ENCODE results near the gene BICD2.

The BICD2 gene

GRCh38 chr9:92727716-92728700 is 36.6 kb downstream of the BICD2 start:
- TF ChIP-seq RAD21 (IDR thresholded peaks at IDR 0.05; ENCODE audit: low read depth) (no peak), EP300 (IDR thresholded peaks at IDR 0.05; ENCODE audit: borderline replicate concordance) (no peak), CEBPB (IDR thresholded peaks at IDR 0.05) (no peak), TAF1 (IDR thresholded peaks at IDR 0.05; ENCODE audit: low read depth) (no peak), NFIC (IDR thresholded peaks at IDR 0.05) (no peak), TCF12 (IDR thresholded peaks at IDR 0.05; ENCODE audit: low read depth) (no peak)

GRCh38 chr9:92726971-92727715 is 37.5 kb downstream of the BICD2 start:
- TF ChIP-seq FOXM1 (IDR thresholded peaks at IDR 0.05; ENCODE audit: borderline replicate concordance, low read depth) (no peak), CEBPB (IDR thresholded peaks at IDR 0.05) (no peak), ZBTB7A (IDR thresholded peaks at IDR 0.05; ENCODE audit: low read depth) (no peak), EP300 (IDR thresholded peaks at IDR 0.05; ENCODE audit: borderline replicate concordance) (no peak), USF1 (IDR thresholded peaks at IDR 0.05) (no peak), TCF12 (IDR thresholded peaks at IDR 0.05; ENCODE audit: low read depth) (no peak), REST (IDR thresholded peaks at IDR 0.05; ENCODE audit: low read depth) (no peak), TAF1 (IDR thresholded peaks at IDR 0.05; ENCODE audit: low read depth) (no peak), YY1 (IDR thresholded peaks at IDR 0.05; ENCODE audit: low read depth) (no peak), RAD21 (IDR thresholded peaks at IDR 0.05; ENCODE audit: low read depth) (no peak), EGR1 (IDR thresholded peaks at IDR 0.05) (no peak), MAX (IDR thresholded peaks at IDR 0.05) (no peak), CREB1 (IDR thresholded peaks at IDR 0.05; ENCODE audit: low read depth) (no peak), NFIC (IDR thresholded peaks at IDR 0.05) (no peak), TEAD4 (IDR thresholded peaks at IDR 0.05) (no peak)

- no peak for TF ChIP-seq FOXM1 (IDR thresholded peaks at IDR 0.05; ENCODE audit: borderline replicate concordance, low read depth)
- no peak for TF ChIP-seq NFIC (IDR thresholded peaks at IDR 0.05)
- TF ChIP-seq ZBTB7A (IDR thresholded peaks at IDR 0.05; ENCODE audit: low read depth): no peak
These were observed 38.3 kb downstream of the BICD2 start for GRCh38 chr9:92726348-92726747.

- no peak for TF ChIP-seq FOXM1 (IDR thresholded peaks at IDR 0.05; ENCODE audit: borderline replicate concordance, low read depth)
- TF ChIP-seq REST (IDR thresholded peaks at IDR 0.05; ENCODE audit: low read depth): no peak
These were observed 38.9 kb downstream of the BICD2 start for GRCh38 chr9:92725766-92726165.

GRCh38 chr9:92725266-92725545 is 39.4 kb downstream of the BICD2 start:
- TF ChIP-seq TCF12 (IDR thresholded peaks at IDR 0.05; ENCODE audit: low read depth): no peak
- no peak for TF ChIP-seq FOXM1 (IDR thresholded peaks at IDR 0.05; ENCODE audit: borderline replicate concordance, low read depth)
- no peak for TF ChIP-seq YY1 (IDR thresholded peaks at IDR 0.05; ENCODE audit: low read depth)
- no peak for TF ChIP-seq EGR1 (IDR thresholded peaks at IDR 0.05)
- TF ChIP-seq CREB1 (IDR thresholded peaks at IDR 0.05; ENCODE audit: low read depth): no peak
- TF ChIP-seq MAX (IDR thresholded peaks at IDR 0.05): no peak
- TF ChIP-seq RAD21 (IDR thresholded peaks at IDR 0.05; ENCODE audit: low read depth): no peak
- TF ChIP-seq REST (IDR thresholded peaks at IDR 0.05; ENCODE audit: low read depth): no peak
- TF ChIP-seq TEAD4 (IDR thresholded peaks at IDR 0.05): no peak
